HCT116 (cell line): Measurements from ENCODE around the gene KERA.

Experiments
- CBX3 ChIP-seq: IDR thresholded peaks from 2 replicates; pipeline ENCODE4 v1.6.1; 2012; ENCODE audit warnings: low read depth
- EGR1 ChIP-seq: IDR thresholded peaks from 2 replicates; pipeline ENCODE4 v1.6.1; 2012; ENCODE audit warnings: low read depth
- EZH2 ChIP-seq: fragments of 200-600 bp; sonication (generic); IDR thresholded peaks from 2 replicates; pipeline ENCODE4 v1.6.1; 2017; ENCODE audit warnings: antibody characterized with exemption, mixed run types
- POLR2A ChIP-seq: IDR thresholded peaks from 2 replicates; pipeline ENCODE4 v1.7.0; 2011; ENCODE audit warnings: borderline replicate concordance; ENCODE audit not compliant: insufficient read depth, insufficient read length; ENCODE audit errors: extremely low read depth
- POLR2AphosphoS5 ChIP-seq: IDR thresholded peaks from 2 replicates; pipeline ENCODE4 v1.6.1; 2011; ENCODE audit warnings: mild to moderate bottlenecking, low read depth, low read length, moderate library complexity
- REST ChIP-seq: IDR thresholded peaks from 2 replicates; pipeline ENCODE4 v1.6.1; 2012; ENCODE audit warnings: low read depth
- SIN3A ChIP-seq: IDR thresholded peaks from 2 replicates; pipeline ENCODE4 v1.6.1; 2012; ENCODE audit warnings: low read depth
- SP1 ChIP-seq: IDR thresholded peaks from 2 replicates; pipeline ENCODE4 v1.6.1; 2012; ENCODE audit warnings: low read depth
- SRF ChIP-seq: IDR thresholded peaks from 2 replicates; pipeline ENCODE4 v1.6.1; 2012; ENCODE audit warnings: low read depth
- ZFX ChIP-seq: fragments of 450-650 bp; IDR thresholded peaks from 2 replicates; pipeline ENCODE4 v1.6.1; 2017
- TF ChIP-seq, protein P1 (sequence below), 3 experiments: fragments of 200-600 bp in 1 of 3; sonication (generic) in 1 of 3; IDR thresholded peaks in 2 of 3; conservative IDR thresholded peaks in 1 of 3; 2 replicates each; pipeline ENCODE4 v1.5.1; 2012 to 2017; ENCODE audit warnings: low read depth in 2 of 3, low read length in 2 of 3, antibody characterized with exemption in 1 of 3, borderline replicate concordance in 1 of 3, control low read depth in 1 of 3, mild to moderate bottlenecking in 1 of 3, mixed read lengths in 1 of 3, mixed run types in 1 of 3, moderate library complexity in 1 of 3; ENCODE audit not compliant: insufficient read depth in 1 of 3
- TF ChIP-seq, protein P2 (sequence below): IDR thresholded peaks from 2 replicates; pipeline ENCODE4 v1.6.1; 2012

DNA sequence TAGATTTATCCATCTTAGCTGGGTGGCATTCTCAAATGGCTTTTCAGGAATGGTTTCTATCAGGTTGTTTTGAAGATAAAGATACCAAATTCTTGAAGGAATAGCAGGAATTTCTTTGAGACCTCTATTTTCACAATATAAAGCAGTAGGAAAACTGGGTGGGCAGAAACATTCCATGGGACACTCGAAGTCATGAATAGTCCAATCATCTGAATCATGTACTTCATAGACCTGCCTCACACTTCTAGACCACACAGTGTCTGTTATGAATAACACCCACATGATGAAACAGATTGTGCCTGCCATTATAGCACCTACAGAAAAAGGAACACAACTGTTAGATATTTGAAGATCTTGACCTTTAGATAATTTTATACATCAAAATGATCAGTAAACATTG is 1.8 kb downstream of the KERA start:
- TF ChIP-seq, protein P1, sequence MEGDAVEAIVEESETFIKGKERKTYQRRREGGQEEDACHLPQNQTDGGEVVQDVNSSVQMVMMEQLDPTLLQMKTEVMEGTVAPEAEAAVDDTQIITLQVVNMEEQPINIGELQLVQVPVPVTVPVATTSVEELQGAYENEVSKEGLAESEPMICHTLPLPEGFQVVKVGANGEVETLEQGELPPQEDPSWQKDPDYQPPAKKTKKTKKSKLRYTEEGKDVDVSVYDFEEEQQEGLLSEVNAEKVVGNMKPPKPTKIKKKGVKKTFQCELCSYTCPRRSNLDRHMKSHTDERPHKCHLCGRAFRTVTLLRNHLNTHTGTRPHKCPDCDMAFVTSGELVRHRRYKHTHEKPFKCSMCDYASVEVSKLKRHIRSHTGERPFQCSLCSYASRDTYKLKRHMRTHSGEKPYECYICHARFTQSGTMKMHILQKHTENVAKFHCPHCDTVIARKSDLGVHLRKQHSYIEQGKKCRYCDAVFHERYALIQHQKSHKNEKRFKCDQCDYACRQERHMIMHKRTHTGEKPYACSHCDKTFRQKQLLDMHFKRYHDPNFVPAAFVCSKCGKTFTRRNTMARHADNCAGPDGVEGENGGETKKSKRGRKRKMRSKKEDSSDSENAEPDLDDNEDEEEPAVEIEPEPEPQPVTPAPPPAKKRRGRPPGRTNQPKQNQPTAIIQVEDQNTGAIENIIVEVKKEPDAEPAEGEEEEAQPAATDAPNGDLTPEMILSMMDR (IDR thresholded peaks at IDR 0.05 in 2 of 3, conservative IDR thresholded peaks at IDR 0.05 in 1 of 3; ENCODE audit: borderline replicate concordance in 1 of 3, insufficient read depth in 1 of 3, low read depth in 2 of 3, low read length in 2 of 3), result no peak
- TF ChIP-seq POLR2AphosphoS5 (no peak), EZH2 (no peak), SP1 (no peak), POLR2A (no peak), SIN3A (no peak), EGR1 (no peak), ZFX (no peak), CBX3 (no peak), SRF (no peak), REST (no peak)
- TF ChIP-seq, protein P2, sequence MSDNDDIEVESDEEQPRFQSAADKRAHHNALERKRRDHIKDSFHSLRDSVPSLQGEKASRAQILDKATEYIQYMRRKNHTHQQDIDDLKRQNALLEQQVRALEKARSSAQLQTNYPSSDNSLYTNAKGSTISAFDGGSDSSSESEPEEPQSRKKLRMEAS, result no peak
